NCI-H1417 (cell line): ENCODE measurements around the gene FXYD1.
"Not testable (repeated sequence)": the region's sequence is repeated elsewhere in the genome, so short reads cannot be mapped to it uniquely, and the experiment has no call there.

ENCODE experiments used
- DNase-seq, 3 experiments: peaks; one replicate each; lab custom pipeline; 2025; lab: John Stamatoyannopoulos, UW

The FXYD1 gene

DNA sequence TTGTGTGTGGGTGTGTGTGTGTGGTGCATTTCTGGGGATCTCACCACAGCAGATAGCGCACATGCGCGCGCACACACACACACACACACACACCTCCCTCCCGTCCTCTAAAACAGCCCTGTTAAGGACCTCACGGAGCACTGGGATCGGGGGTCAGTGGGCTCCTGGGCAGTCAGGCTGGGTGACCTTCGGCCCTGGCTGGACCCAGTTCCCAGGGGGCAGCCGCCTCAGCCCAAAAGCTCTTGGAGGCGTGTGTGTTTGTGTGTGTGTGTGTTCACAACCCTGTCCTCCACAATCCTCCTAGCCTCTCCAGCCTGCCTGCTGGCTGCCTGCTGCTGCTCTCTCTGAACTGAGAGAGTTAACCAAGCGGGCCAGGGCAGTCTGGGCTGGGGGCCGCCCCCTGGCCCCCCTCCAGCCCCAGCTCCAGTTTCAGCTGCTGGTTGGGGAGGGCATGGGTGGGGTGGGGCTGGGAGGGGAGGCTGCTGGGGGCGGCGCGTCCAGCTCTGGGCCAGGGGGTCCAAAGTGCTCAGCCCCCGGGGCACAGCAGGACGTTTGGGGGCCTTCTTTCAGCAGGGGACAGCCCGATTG lies at the start of gene FXYD1:
TSS of gene FXYD1 (plus strand) at position 520 of the 588 bp plus-strand sequence. CDS start 1,256 bp downstream, outside the sequence.
- DNase-seq: no peak

DNA sequence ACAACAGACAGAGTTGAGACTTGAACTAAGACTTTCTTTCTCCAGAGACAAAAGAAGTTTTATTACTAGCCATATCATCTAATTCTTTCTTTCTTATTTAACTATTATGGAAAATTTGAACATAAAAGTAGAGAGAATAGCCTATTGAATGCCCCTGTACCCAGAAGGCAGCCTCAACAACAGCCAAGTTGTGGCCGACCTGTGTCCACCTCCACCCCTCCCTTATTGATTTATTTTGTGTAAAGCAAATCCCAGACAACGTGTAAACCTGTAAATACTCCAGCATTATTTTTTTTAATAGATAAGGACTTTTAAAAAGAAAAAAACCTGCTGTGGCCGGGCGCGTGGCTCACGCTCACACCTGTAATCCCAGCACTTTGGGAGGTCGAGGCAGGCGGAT lies 49.1 kb upstream of the FXYD1 start:
- no peak for DNase-seq

DNA sequence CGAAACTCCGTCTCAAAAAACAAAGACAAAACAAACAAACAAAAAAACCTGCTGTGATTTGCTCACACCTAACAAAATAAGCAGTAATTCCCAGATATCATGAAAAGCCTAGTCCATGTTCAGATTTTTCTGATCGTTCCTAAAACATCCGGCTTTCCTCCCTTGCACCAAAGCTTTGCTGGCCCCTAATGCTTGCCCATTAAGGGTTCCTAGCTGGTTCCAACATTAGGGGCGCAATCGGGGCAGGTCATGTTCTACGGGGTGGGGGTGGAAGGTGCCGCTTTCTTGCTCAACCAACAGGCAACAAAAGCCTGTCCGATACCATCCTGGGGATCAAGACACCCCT lies 48.5 kb upstream of the FXYD1 start:
- DNase-seq: no peak

DNA sequence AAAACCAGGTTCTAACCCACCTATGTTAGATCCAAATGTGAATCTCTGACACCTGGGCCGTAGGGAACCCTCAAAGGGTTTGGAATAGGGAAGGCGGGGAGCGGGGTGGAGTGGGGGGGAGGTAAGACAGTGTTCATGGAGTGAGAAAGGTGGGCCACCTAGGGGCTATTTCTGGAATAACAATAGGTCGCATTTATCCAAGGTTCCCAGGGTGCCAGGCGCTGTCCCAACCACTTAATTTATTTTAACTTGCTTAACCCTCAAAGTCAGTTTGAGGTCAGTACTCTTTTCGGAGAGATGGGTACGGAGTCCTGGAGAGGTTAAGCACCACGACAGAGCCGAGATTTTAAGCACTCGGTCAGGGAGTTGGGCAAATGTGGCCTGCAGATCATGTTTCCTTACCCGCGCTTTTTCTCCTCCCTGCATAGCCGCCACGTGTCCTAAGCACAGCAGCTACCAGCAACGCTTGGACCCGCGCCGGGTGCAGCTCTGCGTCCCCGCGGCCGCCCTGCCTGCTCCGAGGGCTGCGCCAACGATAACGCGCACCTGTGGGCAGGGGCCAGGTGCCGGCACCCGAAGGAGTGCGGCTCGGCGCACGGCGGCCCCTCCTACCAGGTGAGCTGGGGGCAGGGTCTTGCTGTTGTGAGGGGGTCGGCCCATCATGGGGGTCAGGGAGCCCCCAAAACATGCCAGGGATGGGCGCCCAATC lies 48.0 kb upstream of the FXYD1 start:
- DNase-seq: peak in 2 of 3 experiments; percentile 77 to 88

DNA sequence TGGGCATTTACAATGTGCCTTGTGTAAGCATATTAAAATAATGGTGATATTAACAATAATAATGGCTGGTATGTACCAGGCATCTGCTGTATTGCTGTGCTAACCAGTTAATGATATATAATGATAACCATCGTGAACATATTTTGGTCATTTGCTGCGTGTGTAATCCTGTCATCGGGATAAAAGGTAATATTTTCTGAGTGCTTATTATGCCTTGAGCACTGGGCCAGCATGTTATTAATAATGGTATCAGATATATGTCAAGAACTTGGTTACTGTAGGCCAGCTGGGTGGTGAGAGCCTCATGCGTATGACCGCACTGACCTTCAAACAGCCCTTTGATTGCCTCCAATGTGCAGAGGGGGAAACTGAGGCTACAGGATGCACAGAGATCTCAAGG lies 45.2 kb upstream of the FXYD1 start:
- peak in 2 of 3 experiments; percentile 2 to 60 for DNase-seq

DNA sequence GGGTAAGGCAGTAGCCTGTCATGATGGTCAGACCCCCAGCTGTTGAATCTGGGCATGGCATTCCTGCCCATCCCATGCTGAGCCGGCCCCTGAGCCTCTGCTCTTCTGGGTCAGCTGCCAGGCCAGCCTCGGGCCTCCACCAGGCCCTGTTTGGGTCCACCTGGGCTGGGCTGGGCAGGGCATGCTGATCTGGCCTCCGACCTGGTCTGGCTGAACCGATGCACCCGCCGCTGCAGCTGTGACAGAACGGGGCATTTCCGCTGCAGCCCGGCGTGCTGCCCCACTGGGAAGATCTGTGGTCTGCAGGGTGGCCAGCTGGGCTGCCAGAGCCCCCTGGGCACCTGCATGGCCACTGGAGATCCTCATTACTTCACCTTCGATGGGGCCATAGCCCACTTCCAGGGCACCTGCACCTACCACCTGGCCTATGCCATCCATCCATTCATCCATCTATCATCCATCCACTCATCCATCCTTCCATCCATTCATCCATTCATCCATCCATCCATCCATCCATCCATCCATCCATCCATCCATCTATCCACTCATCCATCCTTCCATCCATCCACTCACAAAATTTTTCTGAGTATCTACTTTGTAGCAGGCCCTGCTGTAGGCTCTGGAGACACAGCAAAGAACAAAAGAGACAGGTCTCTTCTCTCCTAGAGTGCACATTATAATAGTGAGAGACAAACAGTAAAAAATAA lies 44.5 kb upstream of the FXYD1 start:
- no peak for DNase-seq

DNA sequence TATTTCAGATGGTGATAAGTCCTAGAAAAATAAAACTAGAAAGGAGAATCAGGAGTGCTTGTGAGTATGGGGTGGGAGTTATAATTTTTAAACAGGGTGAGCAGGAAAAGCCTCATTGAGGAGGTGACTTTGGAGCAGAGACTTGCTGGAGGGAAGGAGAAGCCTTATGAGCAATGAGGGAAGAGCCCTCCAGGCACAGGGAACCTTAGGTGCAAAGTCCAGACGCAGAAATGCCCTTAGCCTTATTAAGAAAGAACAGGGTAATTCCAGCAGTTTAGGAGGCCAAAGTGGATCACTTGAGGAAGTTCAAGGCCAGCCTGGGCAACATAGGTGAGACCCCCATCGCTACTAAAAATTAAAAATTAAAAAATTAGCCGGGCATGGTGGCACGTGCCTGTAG lies 44.0 kb upstream of the FXYD1 start:
- DNase-seq: no peak

DNA sequence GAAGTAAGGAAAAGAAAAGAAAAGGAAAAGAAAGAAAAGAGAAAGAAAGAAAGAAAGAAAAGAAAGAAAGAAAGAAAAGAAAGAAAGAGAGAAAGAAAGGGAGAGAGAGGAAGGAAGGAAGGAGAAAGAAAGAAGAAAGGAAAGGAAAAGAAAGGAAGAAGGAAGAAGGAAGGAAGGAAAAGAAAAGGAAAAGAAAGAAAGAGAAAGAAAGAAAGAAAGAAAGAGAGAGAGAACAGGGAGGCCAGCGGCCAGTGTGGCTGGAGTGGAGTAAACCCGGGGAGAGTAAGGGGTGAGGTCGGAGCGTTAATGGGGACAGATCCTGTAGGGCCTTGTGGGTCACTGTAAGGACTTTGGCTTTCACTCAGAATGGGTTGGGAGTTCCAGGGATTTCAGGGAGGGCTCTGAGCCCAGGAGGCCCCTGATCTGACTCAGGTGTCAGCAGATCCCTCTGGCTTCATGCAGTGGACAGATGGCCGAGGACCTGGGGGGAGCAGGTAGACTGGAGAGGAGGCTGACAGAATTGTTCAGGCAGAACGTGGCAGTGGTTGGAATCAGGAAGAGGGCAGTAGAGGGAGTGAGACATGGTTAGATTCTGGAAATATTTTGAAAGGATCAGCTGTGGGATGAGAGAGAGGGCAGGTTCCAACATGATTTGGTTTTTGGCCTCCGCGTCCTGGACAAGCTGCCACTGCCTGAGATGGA lies 42.8 kb upstream of the FXYD1 start:
- no peak for DNase-seq

DNA sequence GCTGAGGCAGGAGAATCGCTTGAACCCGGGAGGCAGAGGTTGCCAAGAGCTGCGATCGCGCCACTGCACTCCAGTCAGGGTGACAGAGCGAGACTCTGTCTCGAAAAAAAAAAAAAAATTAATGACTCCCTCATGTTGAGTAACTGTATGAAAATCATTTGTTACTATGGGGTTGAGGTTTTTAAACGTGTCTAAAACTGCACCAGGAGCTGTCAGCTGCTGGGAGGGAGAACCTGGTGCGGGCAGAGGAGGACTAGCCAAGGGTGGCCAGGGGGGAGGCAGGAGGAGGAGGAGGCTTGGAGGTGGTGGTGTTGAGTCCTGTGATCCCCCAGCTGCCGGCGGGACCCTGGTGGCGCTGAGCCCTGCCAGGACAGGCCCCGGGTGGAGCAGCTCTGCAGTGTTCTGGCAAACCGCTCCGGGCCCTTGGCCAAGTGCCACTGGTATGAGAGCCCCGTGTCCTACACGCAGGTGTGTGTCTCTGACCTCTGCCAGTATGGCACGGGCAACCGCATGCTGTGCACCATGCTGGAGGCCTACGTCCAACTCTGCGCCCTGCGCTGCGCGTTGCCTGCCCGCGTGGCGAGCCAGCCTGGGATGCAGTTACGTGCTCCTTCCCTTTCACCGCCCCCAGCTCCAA lies 40.1 kb upstream of the FXYD1 start:
- no peak for DNase-seq

DNA sequence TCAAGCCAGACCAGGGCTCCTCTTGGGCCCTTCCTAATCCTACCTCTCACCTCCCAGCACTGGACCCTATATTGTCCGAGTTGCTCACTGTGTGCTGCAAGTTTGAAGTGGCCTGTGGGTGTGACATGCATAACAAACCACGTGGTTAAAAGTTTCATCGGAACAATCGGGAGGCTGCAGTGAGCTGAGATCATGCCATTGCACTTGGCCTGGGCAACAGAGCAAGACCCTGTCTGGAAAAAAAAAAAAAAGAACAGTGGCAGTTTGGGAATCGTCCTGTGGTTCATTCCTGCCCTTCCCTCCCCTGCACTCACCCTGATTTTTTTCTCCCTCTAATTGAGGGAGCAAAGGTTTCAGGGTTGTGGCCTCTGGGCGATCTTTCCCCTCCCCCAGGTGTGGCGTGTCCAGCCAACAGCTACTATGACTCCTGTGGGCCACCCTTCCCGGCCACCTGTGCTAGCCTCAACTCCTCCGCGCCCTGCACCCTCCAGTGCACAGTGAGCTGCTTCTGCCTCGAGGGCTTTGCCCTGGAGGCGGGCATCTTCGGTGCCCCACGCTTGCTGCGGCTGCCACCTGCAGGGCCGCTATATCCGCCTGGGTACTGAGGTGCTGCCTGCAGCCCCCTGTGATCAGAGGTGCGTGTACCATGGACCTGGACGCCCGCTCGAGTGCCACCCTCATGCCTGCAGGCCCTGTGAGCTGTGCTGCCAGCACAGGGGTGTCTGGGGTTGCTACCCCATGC lies 39.3 kb upstream of the FXYD1 start:
- no peak for DNase-seq

DNA sequence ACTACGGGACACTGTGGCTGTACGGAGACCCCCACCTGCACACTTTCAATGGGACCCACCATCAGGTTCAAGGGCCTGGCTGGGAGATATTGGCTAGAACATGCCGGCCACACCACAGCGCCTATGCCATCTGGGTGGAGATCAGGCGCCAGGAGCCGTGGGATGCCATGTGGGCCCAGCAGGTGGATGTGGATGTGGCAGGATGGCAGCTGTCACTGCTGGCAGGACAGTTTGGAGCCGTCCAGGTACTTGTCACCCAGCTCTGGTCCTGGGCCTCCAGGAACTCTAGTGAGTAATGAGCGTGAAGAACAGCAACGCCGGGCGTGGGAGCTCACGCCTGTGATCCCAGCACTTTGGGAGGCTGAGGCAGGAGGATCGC lies 38.7 kb upstream of the FXYD1 start:
- DNase-seq: no peak

DNA sequence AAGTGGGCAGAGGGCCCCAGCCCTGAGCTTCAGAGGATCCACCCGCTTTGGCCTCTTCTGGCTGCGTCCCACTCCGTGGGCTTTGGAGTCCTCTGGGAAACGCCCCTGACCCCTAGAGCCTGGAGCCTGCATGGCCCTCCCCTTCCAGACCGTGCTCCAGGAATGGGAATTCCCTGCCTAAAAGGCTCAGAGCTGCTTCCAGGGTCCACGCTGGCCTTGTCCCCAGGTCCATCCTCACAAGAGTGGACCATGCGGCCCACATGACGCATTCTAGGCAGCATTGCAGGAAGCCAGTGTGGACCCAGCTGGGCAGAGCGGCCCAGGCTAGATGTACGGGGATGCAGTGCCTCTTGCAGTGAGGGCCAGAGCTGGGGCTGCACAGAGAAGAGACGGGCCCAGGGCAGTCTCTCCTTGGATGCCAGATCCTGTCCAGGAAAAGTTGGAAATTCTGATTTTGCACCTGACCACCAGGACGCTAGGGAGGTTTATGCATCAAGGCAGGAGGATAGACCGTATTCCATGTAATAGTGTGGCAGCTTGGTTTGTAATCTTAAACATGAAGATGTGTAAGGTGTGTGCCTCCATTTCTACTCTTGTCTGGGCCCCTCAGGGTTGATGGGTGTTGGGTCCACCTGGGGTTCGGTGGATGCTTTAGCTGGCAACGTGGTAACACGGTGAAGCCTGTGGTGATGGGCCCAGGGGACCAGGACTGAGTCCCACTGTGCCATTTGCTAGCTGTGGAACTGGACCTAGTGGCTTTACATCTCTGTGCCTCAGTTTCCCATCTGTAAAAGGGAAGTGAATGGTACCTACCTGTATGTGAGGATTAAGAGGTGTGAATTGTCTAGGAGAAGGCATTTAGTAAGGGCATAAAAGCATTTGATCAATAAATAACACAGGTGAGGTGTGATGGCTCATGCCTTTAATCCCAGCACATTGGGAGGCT lies 37.8 kb upstream of the FXYD1 start:
- DNase-seq: no peak

DNA sequence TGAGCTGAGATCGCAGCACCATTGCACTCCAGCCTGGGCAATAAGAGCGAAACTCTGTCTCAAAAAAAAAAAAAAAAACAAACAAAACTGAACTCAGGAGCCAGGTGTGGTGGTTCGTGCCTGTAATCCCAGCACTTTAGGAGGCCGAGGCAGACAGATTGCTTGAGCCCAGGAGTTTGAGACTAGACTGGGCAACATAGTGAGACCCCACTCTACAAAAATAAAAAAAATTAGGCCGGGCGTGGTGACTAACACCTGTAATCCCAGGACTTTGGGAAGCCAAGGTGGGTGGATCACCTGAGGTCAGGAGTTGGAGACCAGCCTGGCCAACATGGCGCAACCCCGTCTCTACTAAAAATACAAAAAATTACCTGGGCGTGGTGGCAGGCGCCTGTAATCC lies 36.7 kb upstream of the FXYD1 start:
- DNase-seq: not testable (repeated sequence)

DNA sequence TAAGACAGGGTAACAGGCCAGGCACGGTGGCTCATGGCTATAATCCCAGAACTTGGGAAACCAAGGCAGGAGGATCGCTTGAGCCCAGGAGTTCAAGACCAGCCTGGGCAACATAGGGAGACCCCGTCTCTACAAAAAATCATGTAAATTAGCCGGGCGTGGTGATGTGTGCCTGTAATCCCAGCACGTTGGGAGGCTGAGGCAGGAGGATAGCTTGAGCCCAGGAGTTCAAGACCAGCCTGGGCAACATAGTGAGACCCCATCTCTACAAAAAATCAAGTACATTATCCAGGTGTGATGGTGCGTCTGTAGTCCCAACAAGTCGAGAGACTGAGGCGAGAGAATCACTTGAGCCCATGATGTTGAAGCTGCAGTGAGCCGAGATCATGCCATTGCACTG lies 35.0 kb upstream of the FXYD1 start:
- not testable (repeated sequence) for DNase-seq

DNA sequence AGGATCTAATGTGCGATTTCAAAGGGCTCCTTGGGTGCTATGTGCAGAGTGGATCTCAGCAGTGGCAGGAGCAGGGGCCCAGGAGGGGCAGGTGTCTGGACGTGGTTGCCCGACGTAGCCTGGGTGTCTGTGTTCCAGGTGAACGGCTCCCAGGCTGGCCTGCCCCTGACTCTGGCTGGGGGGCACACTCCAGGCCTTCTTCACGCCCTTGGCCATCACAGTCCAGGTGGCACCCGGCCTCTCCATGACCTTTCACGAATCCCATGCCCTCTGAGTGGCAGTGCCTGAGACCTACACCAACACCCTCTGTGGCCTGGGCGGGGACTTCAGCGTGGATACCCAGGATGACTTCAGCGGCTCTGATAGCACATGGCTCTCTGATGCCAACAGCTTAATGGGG lies 34.3 kb upstream of the FXYD1 start:
- DNase-seq: no peak

DNA sequence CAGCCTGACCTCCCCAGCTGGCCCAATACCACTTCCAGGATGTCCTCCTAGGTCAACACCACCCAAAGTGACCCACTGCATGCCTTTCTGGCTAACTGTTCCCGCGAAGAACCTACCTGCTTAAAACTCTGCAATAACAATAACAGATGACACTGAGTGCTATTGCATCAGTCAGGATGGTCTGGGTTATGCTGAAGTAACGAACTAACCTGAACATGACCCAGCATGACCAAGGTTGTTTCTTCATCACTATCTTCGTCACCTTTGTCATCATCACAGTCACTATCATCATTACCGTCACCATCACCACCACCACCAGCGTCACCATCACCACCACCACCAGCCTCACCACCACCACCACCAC lies 33.6 kb upstream of the FXYD1 start:
- no peak for DNase-seq

DNA sequence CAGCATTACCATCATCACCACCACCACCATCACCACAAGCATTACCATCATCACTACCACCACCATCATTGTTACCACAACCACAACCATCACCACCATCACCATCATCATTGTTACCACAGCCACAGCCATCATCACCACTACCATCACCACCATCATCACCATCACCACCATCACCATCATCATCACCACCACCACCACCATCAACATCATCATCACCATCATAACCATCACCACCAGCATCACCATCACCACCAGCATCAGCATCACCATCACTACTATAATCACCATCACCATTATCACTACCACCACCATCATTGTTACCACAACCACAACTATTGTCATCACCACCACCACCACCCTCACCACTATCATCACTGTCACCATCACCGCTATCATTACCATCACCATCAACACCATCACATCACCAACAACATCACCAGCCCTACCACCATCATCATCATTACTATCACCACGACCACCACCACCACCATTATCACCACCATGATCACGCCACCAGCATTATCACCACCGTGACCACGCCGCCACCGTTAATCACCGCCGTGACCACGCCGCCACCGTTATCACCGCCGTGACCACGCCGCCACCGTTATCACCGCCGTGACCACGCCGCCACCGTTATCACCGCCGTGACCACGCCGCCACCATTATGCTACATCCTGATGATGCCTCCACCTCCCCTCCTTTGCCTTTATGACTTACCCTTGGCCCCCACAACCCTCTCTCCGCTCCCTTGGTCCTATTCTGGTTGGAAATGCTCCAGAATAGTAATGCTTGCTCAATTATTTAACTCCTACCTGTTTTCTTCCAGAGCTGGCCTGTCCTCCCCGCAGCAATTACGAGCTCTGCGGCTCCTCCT lies 33.0 kb upstream of the FXYD1 start:
- DNase-seq: no peak

DNA sequence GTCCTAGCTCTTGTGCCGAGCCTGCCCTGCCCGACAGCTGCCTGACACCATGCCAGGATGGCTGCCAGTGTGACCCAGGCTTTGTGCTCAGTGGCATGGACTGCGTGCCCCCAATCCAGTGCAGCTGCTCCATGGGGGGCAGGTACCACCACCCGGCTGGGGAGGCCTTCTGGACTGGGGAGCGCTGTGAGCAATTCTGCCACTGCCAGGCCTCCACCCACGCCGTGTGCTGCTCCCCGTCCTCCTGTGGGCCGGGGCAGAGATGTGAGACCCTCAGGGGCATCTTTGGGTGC lies 32.4 kb upstream of the FXYD1 start:
- DNase-seq: no peak

DNA sequence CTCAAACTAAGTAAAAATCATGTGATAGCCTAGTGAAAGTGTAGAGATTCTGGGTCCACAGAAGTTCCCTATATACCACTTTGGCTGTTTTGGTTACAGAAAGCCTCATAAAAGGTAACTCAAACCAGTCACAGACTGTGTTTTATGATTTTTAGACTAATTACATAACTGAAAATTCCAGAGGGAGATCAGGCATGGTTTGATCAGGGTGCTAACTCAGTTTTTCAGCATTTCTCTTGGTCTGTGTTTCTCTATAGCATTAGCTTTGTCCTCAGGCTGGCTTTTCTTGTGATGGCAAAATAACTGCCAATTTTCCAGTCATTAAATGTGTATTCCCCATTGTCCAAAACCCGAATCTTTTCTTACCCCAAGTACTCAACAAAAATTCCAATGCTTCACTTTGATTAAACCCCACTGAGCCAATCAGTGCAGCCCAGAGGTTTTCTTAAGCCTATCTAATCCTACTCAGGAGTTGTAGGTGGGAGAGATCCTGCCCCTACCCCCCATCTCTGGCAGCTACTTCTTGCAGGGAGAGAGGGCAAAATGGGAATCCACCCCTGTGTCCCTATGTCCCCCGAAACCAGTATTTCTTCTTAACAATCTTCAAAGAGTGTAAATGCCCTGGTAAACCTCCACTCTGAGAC lies 31.6 kb upstream of the FXYD1 start:
- no peak for DNase-seq
